ENCODE results near the gene CTBP2. TPM values are rescaled to one million over a fixed set of nuclear protein-coding genes. Genes with fewer than 3 reads are reported as not detected.

The CTBP2 gene
- total and polyA plus RNA-seq, 4 donors: 19.2 to 80.6 (median 63.2) TPM

GRCh38 chr10:125106586-125106985 lies 53.8 kb downstream of the CTBP2 start:
- TF ChIP-seq CTCF (IDR thresholded peaks at IDR 0.05; ENCODE audit: control extremely low read depth, extremely low read depth): no peak
- H3K4me1 ChIP-seq (ENCODE audit: control insufficient read depth in 5 of 5, insufficient read depth in 5 of 5, low read length in 5 of 5): peaks cover 0 to 24% (median 6%) of the 10 kb centered on the region in 5 donors
- peaks cover 11 to 39% (median 26%) of the 10 kb centered on the region in 4 donors for H3K36me3 ChIP-seq (ENCODE audit: control insufficient read depth in 4 of 4, insufficient read depth in 4 of 4, low read length in 4 of 4)
- 95% methylated on average over 9 of the region's 9 CpGs for WGBS, 2 donors
- H3K4me3 ChIP-seq: no peak overlapping the region
- H3K27me3 ChIP-seq (ENCODE audit: control insufficient read depth in 3 of 3, insufficient read depth in 3 of 3, low read length in 2 of 3): no peaks in the 10 kb centered on the region
- H3K27ac ChIP-seq (ENCODE audit: low read depth in 1 of 2, low read length in 1 of 2): no peak overlapping the region
- DNase-seq (no peak), ATAC-seq (ENCODE audit: insufficient read depth, low FRiP score) (no peak)
- H3K9me3 ChIP-seq (ENCODE audit: control insufficient read depth in 4 of 4, insufficient read depth in 3 of 4, low read length in 3 of 4): peaks cover 0 to 3% (median 0%) of the 10 kb centered on the region in 4 donors
- no peak overlapping the region for H3K9ac ChIP-seq (ENCODE audit: insufficient read depth in 1 of 2, low read length in 2 of 2)

GRCh38 chr10:125105706-125106255 lies 54.6 kb downstream of the CTBP2 start:
- WGBS, 2 donors: 82 to 94% methylated on average over 9 of the region's 9 CpGs
- TF ChIP-seq CTCF (IDR thresholded peaks at IDR 0.05; ENCODE audit: control extremely low read depth, extremely low read depth): no peak
- no peak for ATAC-seq (ENCODE audit: insufficient read depth, low FRiP score)
- DNase-seq: no peak
- H3K27me3 ChIP-seq (ENCODE audit: control insufficient read depth in 3 of 3, insufficient read depth in 3 of 3, low read length in 2 of 3): no peaks in the 10 kb centered on the region
- no peak overlapping the region for H3K9ac ChIP-seq (ENCODE audit: insufficient read depth in 1 of 2, low read length in 2 of 2)
- H3K36me3 ChIP-seq (ENCODE audit: control insufficient read depth in 4 of 4, insufficient read depth in 4 of 4, low read length in 4 of 4): peaks cover 11 to 39% (median 29%) of the 10 kb centered on the region in 4 donors
- H3K9me3 ChIP-seq (ENCODE audit: control insufficient read depth in 4 of 4, insufficient read depth in 3 of 4, low read length in 3 of 4): peaks cover 0 to 3% (median 0%) of the 10 kb centered on the region in 4 donors
- H3K4me1 ChIP-seq (ENCODE audit: control insufficient read depth in 5 of 5, insufficient read depth in 5 of 5, low read length in 5 of 5): peaks cover 0 to 26% (median 6%) of the 10 kb centered on the region in 5 donors
- no peak overlapping the region for H3K27ac ChIP-seq (ENCODE audit: low read depth in 1 of 2, low read length in 1 of 2)
- no peak overlapping the region for H3K4me3 ChIP-seq

- Histone ChIP-seq H3K4me1 (ENCODE audit: control insufficient read depth in 5 of 5, insufficient read depth in 5 of 5, low read length in 5 of 5) (peaks cover 0 to 26% (median 6%) of the 10 kb centered on the region in 5 donors), H3K9ac (ENCODE audit: insufficient read depth in 1 of 2, low read length in 2 of 2) (no peak overlapping the region), H3K9me3 (ENCODE audit: control insufficient read depth in 4 of 4, insufficient read depth in 3 of 4, low read length in 3 of 4) (peaks cover 0 to 3% (median 0%) of the 10 kb centered on the region in 4 donors), H3K27ac (ENCODE audit: low read depth in 1 of 2, low read length in 1 of 2) (no peak overlapping the region), H3K36me3 (ENCODE audit: control insufficient read depth in 4 of 4, insufficient read depth in 4 of 4, low read length in 4 of 4) (peaks cover 11 to 38% (median 29%) of the 10 kb centered on the region in 4 donors), H3K4me3 (no peak overlapping the region), H3K27me3 (ENCODE audit: control insufficient read depth in 3 of 3, insufficient read depth in 3 of 3, low read length in 2 of 3) (no peaks in the 10 kb centered on the region)
- TF ChIP-seq CTCF (IDR thresholded peaks at IDR 0.05; ENCODE audit: control extremely low read depth, extremely low read depth): no peak
- no peak for ATAC-seq (ENCODE audit: insufficient read depth, low FRiP score)
- DNase-seq: no peak
Observed at GRCh38 chr10:125105155-125105554, 55.2 kb downstream of the CTBP2 start.

GRCh38 chr10:125104559-125104958 lies 55.8 kb downstream of the CTBP2 start:
- Histone ChIP-seq H3K9me3 (ENCODE audit: control insufficient read depth in 4 of 4, insufficient read depth in 3 of 4, low read length in 3 of 4) (peaks cover 0 to 3% (median 0%) of the 10 kb centered on the region in 4 donors), H3K4me3 (no peak overlapping the region), H3K27me3 (ENCODE audit: control insufficient read depth in 3 of 3, insufficient read depth in 3 of 3, low read length in 2 of 3) (no peaks in the 10 kb centered on the region), H3K27ac (ENCODE audit: low read depth in 1 of 2, low read length in 1 of 2) (no peak overlapping the region), H3K36me3 (ENCODE audit: control insufficient read depth in 4 of 4, insufficient read depth in 4 of 4, low read length in 4 of 4) (peaks cover 8 to 33% (median 28%) of the 10 kb centered on the region in 4 donors), H3K4me1 (ENCODE audit: control insufficient read depth in 5 of 5, insufficient read depth in 5 of 5, low read length in 5 of 5) (peaks cover 0 to 29% (median 6%) of the 10 kb centered on the region in 5 donors), H3K9ac (ENCODE audit: insufficient read depth in 1 of 2, low read length in 2 of 2) (no peak overlapping the region)
- ATAC-seq (ENCODE audit: insufficient read depth, low FRiP score): no peak
- WGBS, 2 donors: 63 to 74% methylated on average over 10 of the region's 10 CpGs
- DNase-seq: no peak
- TF ChIP-seq CTCF (IDR thresholded peaks at IDR 0.05; ENCODE audit: control extremely low read depth, extremely low read depth): no peak
